Measurements from ENCODE around the gene JAK1. TPM values are rescaled to one million over a fixed set of nuclear protein-coding genes. Genes with fewer than 3 reads are reported as not detected.

Gene JAK1
- total and polyA plus RNA-seq, 2 of the 8 experiments (the other 6 are each of a cell fraction or from before 2014, with no cell fraction given): 7.8 to 24.5 TPM

DNA sequence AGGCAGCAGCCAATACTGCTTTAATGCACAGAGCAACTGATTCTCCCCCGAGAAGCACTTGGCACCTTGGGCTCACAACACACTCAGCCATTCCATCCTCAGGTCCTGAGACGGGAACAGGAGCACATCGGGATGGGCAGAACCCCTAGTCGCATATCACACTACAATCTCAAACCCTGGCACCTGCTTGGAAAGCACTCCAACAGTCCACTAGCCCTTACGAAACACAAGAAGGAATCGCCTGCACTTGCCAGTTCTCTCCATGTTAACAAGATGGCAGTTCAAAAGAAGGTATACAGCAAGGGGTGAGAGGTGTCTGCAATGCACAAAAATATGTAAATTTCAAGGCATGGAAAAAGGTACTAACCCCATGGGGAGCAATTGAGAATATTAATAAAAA, 21.4 kb downstream of the JAK1 start:
- Histone ChIP-seq H2BK12ac (ENCODE audit: low read depth, low read length) (no peak overlapping the region), H3K4me3 (ENCODE audit: extremely low read depth in 1 of 4, insufficient read depth in 2 of 4, low read depth in 3 of 4, low read length in 4 of 4) (no peak overlapping the region), H4K20me1 (replicated peaks in 1 of 2; ENCODE audit: control insufficient read depth in 1 of 2, insufficient read depth in 2 of 2, low read length in 2 of 2) (no peaks in the 10 kb centered on the region), H3K9ac (replicated peaks in 1 of 4; ENCODE audit: extremely low read depth in 1 of 4, low read depth in 3 of 4, low read length in 3 of 4) (no peak overlapping the region), H3K4ac (replicated peaks; ENCODE audit: insufficient read length, low read depth, low read length) (no peak overlapping the region), H2BK5ac (ENCODE audit: low read depth, low read length) (no peak overlapping the region), H4K91ac (replicated peaks; ENCODE audit: insufficient read length, low read length) (peak overlapping the region; percentile 46), H3K9me3 (ENCODE audit: insufficient read depth in 2 of 2, low read depth in 1 of 2, low read length in 1 of 2) (no peaks in the 10 kb centered on the region), H3K4me2 (ENCODE audit: insufficient read depth in 1 of 2, low read depth in 2 of 2, low read length in 2 of 2) (no peak overlapping the region), H3K27ac (ENCODE audit: low read depth, low read length) (no peak overlapping the region), H2AFZ (ENCODE audit: low read length) (no peak overlapping the region), H3K18ac (ENCODE audit: extremely low read depth, low read length) (no peak overlapping the region), H3K23me2 (ENCODE audit: low read depth, low read length) (no peaks in the 10 kb centered on the region), H3K36me3 (ENCODE audit: control insufficient read depth in 2 of 4, insufficient read depth in 4 of 4, low read length in 3 of 4) (no peaks in the 10 kb centered on the region), H3K27me3 (replicated peaks in 1 of 4; ENCODE audit: control insufficient read depth in 3 of 4, extremely low read depth in 1 of 4, insufficient read depth in 3 of 4, low read length in 3 of 4) (no peaks in the 10 kb centered on the region), H4K8ac (ENCODE audit: extremely low read depth, insufficient read depth, low read length) (no peak overlapping the region), H2BK15ac (ENCODE audit: low read length) (no peak overlapping the region), H3K79me1 (ENCODE audit: low read depth, low read length) (peaks cover 2% of the 10 kb centered on the region; the same call in 1 of the 2 replicates), H2BK20ac (ENCODE audit: low read length) (no peak overlapping the region), H3K79me2 (ENCODE audit: control insufficient read depth in 1 of 2, insufficient read depth in 2 of 2, low read length in 2 of 2) (peaks cover 0 to 7% of the 10 kb centered on the region in 2 experiments; a peak in 2 of 4 replicates), H3K23ac (ENCODE audit: insufficient read length) (no peak overlapping the region), H3K56ac (replicated peaks; ENCODE audit: insufficient read length, low read depth, low read length) (no peak overlapping the region), H4K5ac (ENCODE audit: insufficient read length, low read depth, low read length) (no peak overlapping the region), H3K4me1 (replicated peaks in 1 of 4; ENCODE audit: control insufficient read depth in 3 of 4, insufficient read depth in 4 of 4, low read length in 3 of 4) (no peaks in the 10 kb centered on the region), H3K14ac (ENCODE audit: insufficient read length) (no peak overlapping the region), H2AK5ac (ENCODE audit: low read depth, low read length) (no peak overlapping the region; the same call in 1 of the 2 replicates), H2BK120ac (replicated peaks; ENCODE audit: low read depth, low read length) (no peak overlapping the region)
- CTCF ChIA-PET (ENCODE audit: partially characterized antibody): no interaction called here
- TF ChIP-seq NANOG (IDR thresholded peaks at IDR 0.05; ENCODE audit: insufficient read depth, low read depth, low read length, poor library complexity, severe bottlenecking): no peak
- no peak for TF ChIP-seq BACH1 (IDR thresholded peaks at IDR 0.05; ENCODE audit: low read length)
- no peak for TF ChIP-seq NRF1 (IDR thresholded peaks at IDR 0.05; ENCODE audit: low read depth, low read length)
- TF ChIP-seq HDAC2 (IDR thresholded peaks at IDR 0.05; ENCODE audit: borderline replicate concordance in 1 of 2, low read depth in 2 of 2, low read length in 2 of 2): no peak
- TF ChIP-seq POLR2A (IDR thresholded peaks at IDR 0.05; ENCODE audit: control extremely low read depth in 1 of 2, low read depth in 2 of 2, low read length in 2 of 2): no peak
- TF ChIP-seq SP2 (IDR thresholded peaks at IDR 0.05; ENCODE audit: low read length): no peak
- TF ChIP-seq SRF (IDR thresholded peaks at IDR 0.05; ENCODE audit: low read depth, low read length): no peak
- TF ChIP-seq, protein P1, sequence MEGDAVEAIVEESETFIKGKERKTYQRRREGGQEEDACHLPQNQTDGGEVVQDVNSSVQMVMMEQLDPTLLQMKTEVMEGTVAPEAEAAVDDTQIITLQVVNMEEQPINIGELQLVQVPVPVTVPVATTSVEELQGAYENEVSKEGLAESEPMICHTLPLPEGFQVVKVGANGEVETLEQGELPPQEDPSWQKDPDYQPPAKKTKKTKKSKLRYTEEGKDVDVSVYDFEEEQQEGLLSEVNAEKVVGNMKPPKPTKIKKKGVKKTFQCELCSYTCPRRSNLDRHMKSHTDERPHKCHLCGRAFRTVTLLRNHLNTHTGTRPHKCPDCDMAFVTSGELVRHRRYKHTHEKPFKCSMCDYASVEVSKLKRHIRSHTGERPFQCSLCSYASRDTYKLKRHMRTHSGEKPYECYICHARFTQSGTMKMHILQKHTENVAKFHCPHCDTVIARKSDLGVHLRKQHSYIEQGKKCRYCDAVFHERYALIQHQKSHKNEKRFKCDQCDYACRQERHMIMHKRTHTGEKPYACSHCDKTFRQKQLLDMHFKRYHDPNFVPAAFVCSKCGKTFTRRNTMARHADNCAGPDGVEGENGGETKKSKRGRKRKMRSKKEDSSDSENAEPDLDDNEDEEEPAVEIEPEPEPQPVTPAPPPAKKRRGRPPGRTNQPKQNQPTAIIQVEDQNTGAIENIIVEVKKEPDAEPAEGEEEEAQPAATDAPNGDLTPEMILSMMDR (IDR thresholded peaks at IDR 0.05; ENCODE audit: control extremely low read depth in 1 of 3, insufficient read depth in 1 of 3, low read depth in 1 of 3, low read length in 3 of 3): no peak
- FAIRE-seq (no peak), DNase-seq (ENCODE audit: low read depth in 1 of 2, low spot score in 2 of 2) (no peak)
- 95% methylated on average over 6 of the region's 6 CpGs; no CpG with 5 or more reads in 1 of the 2 experiments for WGBS, 2 experiments (ENCODE audit: extremely low coverage in 1 of 2, insufficient coverage in 1 of 2, insufficient read length in 1 of 2, insufficient replicate concordance in 2 of 2, low coverage in 1 of 2, low lambda C conversion rate in 2 of 2, missing lambda C conversion rate in 1 of 2)
- POLR2A ChIA-PET (ENCODE audit: partially characterized antibody): no interaction called here

All from H1 (cell line).